A172 (cell line): ENCODE measurements around the gene SLC7A14. TPM values are rescaled to one million over a fixed set of nuclear protein-coding genes. Genes with fewer than 3 reads are reported as not detected.

Experiments used
- DNase-seq: peaks from one replicate; pipeline ENCODE4 v3.0.0-alpha.2; 2015; ENCODE audit warnings: low spot score
- total RNA-seq: library from RNA; depleted of rRNA; stranded (reverse); fragments of >200 nt; shearing (Covaris generic); gene quantifications from 2 replicates; pipeline ENCODE4 v1.2.3, GENCODE V29; 2014

SLC7A14 gene
- total RNA-seq, 1 experiment from 2014 or later = not detected

DNA sequence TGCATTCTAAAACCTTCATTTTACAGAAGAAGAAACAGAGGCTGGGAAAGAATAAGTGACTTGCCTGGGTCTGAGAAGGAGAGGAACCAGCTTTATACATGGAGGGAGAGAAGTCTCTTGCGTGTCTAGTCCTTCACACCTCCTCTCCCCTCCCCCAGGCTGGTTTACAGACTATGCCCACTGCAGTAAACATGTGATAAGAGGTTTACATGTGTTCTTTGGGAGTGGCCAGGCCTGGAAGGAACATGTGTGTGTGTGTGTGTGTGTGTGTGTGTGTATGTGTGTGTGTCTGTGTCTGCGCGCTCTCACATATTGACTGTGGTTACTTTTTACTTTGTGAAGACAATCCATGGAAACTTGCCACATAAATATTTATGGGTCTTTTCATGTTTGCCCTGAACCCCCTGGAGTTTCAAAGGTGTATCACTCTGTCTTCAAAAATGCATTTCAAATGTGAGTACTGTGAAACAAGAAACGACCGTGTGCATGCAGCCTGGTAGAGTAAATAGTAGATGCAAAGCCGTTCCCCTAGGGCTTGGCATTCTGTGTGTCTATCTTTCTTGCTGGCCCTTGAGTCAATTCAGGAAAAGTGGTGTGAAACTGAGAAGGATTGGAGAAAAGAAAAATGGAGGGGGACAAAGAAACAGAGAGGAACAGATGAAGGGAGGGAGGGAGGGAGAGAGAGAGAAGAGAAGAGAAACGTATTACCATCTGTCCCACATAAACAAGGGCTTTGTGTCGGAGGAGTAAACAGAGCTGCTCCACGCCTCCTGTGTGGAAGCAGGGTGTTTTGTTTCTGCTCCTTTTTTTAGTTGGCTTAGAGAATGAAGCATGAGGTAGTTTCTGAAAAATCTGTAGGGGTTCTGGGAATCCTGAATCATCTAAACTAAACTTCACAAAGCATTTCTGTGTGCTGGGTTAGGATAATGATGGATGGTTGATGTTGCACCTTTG lies 115.5 kb downstream of the SLC7A14 start:
- DNase-seq = no peak

DNA sequence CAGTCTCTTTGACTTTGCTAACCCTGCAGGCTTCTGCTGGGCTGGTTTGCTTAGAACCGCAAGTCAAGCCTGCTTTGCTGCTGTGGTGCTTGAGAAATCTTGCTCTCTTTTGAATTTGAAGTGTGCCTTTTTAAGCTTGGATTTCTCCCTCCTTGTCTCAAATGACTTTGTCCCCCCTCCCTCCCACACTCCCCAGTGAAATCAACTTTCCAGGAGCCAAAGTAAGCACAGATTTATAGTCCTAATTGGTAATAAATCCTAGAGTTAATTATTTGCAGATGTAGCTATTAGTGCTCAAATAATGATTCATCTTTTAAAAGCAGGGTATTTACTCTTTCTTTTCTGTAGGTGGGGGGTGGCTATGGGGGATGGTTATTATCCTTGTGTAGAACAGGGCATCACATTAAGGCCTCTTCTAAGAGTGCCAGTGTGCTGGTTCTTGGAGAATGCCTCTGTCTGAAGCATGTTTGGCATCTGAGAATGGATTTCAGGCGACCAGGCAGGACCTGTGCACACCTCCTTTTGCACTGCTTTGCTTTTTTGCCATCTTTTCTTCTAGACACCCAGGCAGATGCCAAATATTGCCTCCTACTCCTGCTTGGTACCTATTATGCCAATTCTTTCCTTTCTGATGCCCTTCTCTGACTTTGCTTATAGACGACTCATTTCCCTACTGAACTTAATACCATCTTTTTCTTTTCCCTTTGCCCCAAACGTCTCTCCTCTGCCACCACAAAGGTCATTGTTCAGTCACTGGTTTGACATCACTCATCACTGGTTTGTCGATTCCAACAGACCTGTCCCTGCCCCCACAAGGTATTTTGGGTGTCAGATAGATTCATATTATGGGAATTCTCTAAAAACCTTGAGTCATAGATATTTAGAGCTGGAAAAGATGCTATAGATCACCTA lies 116.5 kb downstream of the SLC7A14 start:
- peak; percentile 12 for DNase-seq

DNA sequence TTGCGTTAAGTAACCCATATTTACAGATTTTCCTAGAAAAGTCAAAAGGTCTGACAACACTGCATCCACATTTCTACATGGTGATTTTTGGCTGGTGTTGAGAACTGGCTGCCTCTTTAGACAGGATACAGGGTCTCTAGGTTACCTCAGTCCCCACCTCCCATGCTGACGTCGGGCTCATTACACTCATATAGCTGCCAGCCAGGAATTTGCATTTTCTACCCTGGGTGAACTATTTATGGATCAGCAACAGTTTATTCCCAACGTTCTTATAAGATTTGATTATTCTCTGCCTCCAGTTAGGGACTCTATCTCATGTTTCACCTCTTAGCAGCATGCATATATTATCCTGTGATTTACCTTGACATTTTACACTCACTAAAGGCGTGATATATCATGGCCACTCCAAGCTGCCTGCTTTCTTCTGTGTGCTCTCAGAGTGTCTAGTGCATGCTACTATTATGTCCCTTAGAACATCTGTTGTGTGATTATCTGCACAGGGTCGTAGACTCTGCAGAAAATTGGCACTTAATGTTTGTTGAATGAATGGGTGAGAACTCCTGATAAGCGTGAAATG lies 118.2 kb downstream of the SLC7A14 start:
- no peak for DNase-seq

DNA sequence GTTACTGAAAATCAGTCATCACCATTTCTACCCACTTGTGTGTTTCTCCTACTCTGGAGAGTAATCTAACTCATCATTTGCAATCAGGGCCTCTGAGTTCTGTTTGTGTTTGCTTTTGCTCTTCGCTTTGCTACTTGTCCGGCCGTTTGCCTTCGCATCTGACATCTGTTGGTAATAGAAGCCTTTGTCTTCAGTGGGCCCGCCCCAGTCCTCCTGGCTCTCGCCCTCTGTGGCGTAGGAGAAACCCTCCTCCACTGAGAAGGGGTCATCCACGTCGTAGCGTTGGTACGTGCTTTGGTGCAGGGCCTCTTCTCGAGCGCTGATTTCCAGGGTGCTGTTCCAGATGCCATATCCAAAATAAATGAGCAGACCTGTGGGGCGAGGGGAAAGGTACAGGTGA lies 118.9 kb downstream of the SLC7A14 start:
- no peak for DNase-seq

DNA sequence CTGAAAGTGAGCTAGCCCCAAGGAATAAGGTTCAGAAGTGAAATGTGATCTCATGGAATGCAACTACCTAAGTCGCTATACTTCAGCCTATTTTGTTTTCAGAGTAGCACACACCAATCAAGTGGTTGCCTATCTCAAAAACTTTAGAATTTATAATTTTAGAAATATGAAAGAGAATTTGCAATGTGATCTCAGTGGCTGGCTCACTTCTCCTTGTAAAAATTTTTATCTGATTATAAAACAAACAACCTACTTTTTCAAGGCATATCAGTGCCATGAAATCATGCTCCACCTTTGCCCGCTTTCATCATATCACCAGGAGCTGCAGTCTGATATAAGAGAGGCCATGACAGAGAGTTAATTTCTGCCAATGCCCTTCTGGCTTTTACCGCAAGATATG lies 119.9 kb downstream of the SLC7A14 start:
- no peak for DNase-seq

DNA sequence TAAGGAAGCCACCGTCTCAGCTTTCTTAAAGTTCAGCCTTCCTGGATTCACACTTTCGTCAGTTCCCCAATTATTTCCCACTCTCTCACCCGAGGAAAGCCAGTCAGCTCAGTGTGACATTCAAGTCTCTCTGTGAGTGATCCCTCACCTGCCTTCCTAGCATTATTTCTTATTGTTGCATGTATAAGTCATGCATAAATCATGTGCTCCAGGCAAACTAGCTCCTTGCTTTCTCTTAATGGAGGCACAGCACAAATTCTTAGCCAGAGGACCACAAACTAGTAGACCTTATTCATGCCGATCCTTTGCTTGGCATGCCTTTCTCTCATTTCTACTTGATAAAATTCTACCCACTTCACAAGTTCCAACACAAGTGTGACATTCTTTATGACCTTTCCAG lies 122.9 kb downstream of the SLC7A14 start:
- no peak for DNase-seq

DNA sequence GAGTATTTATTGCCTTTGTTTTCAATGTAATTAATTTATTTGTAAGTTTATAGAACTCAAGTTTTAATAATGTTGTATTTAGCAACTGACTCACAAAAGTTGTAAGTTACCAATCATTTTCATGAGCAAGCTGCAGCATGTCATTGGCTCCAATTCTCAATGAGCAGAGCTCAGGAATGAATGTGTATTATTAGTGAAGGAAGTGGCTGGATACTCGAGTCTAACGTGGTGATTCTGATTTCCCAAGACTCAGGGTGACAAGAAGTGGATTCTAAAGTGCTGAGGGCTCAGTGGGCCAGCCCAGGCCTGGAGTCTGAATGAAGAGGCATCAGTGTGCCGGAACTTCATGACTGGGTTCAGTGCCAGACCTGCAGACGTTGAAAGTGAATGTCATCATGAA lies 127.6 kb downstream of the SLC7A14 start:
- no peak for DNase-seq

DNA sequence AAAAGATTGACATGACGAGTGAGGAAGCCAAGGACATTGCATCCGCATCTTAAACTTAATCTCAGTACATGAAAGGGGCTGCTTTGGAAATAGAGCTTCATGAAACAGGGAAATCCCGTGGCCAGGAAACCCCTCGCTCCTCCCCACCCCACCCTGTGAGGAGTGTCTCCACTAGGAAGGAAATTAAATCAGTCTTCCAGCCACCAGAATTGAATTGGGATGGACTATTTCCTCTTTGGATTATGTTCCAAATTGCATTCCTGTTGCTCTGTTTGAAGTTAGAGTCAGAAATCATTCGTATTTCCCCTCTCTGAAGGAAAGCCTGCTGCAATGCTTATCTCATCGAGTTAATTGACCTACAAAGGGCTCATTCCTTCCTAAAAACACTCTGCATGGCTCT lies 131.4 kb downstream of the SLC7A14 start:
- no peak for DNase-seq

DNA sequence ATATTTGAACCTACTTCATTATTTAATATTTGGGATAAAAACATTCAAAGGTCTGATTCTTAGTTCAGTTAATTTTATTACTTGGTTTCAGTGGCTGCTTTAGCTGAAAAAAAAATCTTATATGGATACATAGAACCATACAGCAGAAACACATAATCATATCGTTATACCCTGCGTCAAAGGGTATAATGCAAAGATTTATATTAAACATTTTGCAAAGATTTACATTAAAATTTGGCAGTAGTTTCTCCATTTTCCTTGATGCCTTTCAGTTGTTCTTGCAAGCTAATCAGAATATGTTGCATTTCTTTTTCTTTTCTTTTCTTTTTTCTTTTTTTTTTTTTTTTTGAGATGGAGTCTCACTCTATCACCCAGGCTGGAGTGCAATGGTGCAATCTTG lies 135.8 kb downstream of the SLC7A14 start:
- DNase-seq = no peak

DNA sequence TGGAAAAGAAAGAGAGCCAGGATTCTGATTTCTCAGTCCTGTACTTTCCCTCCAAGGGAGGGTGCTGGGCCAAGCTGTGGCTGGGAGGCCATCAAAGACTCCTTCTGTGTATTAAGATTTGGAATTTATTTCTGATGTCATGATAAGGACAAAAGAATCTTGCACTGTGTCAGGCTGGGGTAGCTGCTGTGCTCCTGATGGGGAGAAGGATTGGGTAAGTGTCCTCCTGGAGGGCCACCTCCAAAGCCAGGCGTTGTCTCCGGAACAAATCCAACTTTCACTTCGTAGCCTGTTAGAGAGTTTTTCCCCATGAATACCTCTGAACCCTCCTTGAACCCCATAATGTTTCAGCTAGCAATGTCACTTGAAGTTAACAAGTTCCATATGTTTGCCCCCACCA lies 137.3 kb downstream of the SLC7A14 start:
- DNase-seq = no peak

DNA sequence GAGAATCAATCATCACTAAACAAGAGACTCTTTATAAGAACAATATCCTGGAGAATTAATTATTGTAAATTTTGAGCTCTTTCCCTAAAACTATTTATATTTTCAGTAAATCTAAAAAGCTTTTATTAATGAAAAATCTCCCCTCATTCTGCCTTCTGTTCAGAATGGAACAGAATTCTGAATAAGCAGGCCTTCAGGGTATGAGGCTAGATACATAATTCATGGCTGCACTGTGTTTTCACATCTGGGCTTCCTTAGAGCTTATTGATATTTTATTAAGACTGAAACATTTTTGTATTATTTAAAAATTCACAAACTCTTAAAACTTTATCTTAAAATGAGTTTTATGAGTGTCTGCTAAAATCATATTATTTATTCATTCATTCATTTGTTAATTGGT lies 142.4 kb downstream of the SLC7A14 start:
- no peak for DNase-seq

DNA sequence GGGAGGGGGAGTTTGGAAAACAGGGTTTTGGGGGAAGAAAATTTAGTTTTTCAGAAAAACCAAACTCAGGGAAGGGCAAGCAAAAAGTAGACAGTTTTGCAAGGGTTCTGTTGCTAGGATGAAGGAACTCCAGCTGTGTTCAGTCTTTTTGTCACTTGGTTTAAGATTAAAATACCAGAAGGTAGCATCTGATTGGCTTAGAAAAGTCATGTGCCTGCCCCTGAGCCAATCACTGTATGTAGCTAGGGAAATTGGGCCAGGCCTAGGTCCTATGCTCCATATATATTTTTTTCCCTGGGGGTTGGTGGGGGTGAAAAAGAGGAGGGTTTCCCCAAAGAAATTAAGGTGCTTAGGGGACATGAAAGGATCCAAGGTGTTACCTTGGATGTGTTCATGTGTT lies 142.9 kb downstream of the SLC7A14 start:
- no peak for DNase-seq

DNA sequence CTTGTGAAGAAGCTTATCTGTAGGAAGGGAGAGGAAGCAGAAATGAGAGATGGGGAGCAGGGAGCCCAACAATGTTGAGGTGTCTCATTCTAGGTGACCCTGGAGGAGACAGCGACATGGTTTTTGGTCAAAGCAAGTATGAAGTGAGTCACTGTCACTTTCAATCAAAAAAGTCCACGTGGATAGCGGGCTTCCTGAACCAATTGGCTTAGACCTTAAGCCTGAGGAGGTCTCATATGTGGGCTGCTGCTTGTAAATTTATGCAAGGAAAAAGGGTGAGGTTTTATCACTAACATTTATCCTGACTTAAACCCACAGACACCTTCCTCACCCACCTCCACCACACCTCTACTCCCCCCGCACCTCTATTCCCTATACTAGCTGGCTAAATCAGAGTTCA lies 144.5 kb downstream of the SLC7A14 start:
- no peak for DNase-seq

DNA sequence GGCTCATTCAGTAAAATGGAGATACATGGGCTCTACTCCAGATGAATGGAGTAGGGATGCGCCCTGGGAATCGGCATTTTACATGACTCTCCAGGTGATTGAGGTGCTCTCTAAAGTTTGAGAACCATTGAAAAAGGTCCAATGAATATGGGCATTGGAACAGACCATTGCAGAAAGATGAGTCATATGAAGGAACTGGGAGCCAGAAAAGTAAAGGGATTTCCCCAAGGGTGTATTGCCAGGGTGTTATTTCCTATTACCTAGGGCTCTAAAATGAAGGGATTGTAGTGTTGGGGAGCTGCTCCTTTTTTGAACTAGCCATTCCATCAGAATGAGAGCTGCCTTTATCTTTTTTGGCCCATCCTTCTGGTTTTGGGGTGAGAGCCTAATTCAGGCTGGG lies 145.5 kb downstream of the SLC7A14 start:
- DNase-seq = peak; percentile 53

DNA sequence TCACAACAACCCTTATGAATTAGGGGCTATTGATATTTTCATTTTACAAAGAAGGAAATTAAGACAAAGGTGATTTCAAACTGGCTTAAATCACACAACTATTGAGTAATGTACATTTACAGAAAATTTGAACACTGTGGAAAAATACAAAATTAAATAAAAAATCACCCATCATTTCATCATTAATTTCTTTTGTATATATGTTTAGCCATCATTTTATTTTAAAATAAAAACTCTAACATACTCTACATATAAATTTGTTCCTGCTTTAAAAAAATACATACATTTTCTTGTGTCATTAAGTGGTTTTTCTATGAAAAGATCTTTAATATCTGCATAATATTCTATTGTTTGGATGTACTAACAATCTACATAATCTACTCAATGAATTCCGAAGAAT lies 147.0 kb downstream of the SLC7A14 start:
- no peak for DNase-seq

DNA sequence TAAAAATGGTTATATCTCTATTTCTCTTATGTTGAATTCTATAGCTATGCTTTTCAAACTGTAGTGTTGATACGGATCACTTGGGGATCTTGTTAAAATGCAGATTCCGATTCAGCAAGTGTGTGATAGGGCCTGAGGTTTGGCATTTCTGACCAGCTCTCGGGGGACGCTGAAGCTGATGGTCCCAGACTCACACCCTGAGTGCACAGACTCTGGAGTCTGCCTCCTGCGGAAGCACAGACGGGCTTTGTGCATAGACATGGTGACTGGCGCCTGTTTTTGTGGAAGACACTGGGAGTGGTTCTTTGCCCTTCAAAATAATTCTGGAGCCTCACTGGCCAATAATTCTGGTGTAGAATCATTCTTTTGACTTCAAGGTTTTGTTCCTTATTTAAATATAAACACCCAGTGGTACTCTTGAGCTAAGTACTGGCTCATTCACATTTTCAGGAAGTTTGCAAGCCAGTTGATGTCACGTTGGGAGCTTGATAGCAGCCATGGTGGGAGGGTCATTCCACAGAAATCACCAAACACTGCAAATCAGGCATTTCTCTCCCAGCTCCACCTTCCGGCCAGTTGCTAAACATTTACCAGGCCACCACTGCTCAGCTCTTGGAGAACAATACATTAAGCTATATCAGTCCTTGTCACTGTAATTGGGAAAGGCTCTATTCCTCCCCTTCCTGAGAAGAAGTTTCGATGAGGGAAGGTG lies 148.0 kb downstream of the SLC7A14 start:
- DNase-seq = no peak

DNA sequence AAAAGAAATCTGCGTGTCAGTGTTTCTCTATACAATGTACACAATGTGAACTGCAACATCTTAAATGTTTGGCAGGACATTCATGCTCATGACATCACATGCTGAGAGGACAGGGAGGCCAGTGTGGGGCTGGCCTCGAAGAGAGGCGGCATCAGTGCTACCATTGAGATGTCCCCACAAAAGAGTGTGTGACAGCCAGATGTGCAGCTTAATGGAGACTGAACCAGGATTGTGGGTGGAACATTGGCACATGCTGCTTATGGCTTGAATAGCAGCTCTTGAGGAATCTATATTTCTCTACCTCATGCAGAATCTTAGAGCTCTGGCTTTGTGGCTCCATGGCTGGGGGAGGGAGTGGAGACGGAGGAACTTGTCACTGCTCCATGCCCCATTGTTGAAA lies 148.7 kb downstream of the SLC7A14 start:
- no peak for DNase-seq

DNA sequence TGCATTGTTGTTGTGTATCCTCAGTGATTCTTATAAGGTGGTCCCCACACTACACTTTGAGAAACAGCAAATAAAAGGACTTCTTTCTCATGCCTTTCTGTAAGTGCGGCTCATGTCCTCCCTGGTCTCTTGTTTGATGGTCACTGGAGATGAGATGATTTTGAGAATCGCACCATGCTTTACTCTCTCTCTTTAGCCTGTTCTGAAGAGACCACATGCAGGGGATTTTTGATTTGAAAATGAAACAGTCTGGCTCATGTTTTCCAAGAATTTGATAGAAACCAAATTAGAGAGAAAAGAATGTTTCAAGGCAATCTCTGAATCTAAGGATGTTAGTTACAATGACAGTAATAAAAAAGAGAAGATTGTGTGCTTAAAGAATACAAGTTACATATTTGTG lies 149.2 kb downstream of the SLC7A14 start:
- no peak for DNase-seq

DNA sequence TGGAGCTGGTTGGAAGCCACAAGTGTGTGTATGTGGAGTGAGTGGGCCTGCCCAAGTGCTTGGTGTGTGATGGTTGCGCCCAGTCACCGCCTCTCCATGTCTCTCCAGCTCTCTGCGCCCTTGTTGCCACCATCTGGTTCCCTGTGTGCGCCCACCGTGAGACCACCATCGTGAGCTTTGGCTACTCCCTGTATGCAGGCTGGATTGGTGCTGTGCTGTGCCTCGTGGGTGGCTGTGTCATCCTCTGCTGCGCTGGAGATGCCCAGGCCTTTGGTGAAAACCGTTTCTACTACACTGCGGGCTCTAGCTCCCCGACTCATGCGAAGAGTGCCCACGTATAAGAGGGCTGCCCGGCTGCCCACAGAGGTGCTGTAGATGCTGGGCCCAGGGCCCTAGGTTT lies 153.5 kb downstream of the SLC7A14 start:
- no peak for DNase-seq

DNA sequence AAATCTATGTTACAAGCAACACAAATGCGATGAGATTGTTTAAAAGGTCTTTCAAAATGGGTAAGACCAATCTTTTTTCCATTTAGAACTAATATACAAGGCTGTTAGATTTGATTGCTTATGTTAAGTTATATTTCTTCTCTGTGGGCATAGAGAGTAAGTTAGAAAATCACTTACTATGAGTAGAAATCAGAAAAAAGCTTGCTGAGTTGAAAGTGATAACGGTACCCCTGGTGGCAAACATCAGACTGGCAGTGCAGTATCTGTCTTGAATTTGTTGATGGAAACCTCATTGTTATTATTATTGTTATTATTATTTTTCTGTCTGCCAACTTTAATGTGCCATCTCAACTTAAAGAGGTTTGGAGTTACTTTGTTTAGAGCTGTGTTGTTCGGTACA lies 154.8 kb downstream of the SLC7A14 start:
- no peak for DNase-seq

DNA sequence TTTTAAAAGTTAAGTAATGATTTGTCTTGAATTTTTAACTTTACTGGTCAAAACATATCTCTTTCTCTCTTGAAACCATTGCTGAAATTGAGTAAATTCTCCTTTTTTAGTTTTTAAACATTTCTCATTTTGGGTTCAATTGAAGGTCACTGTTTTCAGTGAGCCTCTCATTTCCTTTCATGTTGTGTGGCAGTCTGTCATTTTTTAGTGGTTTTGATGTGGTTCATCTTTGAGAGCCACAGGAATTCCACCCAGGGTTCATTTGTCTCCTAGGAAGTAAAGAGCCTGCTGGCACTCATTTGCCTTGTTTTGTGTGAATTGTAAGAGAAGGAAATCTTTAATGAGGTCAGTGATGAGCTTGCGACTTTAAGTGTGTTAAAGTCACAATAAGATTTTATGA lies 156.8 kb downstream of the SLC7A14 start:
- DNase-seq = peak; percentile 51

DNA sequence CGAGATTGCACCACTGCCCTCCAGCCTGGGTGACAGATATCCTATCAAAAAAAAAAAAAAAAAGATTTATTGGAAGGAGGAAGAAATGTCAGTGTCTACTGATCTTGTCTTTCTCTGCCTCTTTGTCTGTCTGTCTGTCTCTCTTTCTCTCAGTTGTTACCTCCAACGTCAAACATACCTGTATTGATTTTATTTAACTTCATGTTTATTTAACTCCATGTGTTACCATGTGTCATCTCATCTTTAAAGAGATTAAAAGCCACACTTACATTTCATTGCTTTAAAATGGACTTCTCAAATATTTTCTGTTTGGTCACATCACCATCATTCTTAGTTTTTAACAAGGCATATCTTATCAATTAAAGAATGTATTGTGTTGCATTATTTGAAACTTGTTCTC lies 157.8 kb downstream of the SLC7A14 start:
- no peak for DNase-seq
